Lung (tissue), 12 donors: ENCODE data around the gene PACS1. TPM values are rescaled to one million over a fixed set of nuclear protein-coding genes. Genes with fewer than 3 reads are reported as not detected.

Experiments
- ATAC-seq: fragments of 200-7000 bp; cut with Tn5 transposase; one replicate; pipeline ENCODE4 v1.9.1; 2020; ENCODE audit warnings: moderate number of reproducible peaks; ENCODE audit not compliant: insufficient read depth, low FRiP score
- DNase-seq, 3 donors: peaks; one replicate each; pipeline ENCODE4 v3.0.0-alpha.2; 2013 to 2017
- H3K27ac ChIP-seq, 2 donors: one replicate each; pipeline ENCODE4 v1.5.1; 2013; ENCODE audit warnings: mild to moderate bottlenecking in 2 of 2, moderate library complexity in 2 of 2, control low read depth in 1 of 2, inconsistent platforms in 1 of 2, low read depth in 1 of 2, low read length in 1 of 2
- H3K27me3 ChIP-seq, 3 donors: one replicate each; pipeline ENCODE4 v1.5.1; 2013; ENCODE audit warnings: low read length in 2 of 3; ENCODE audit not compliant: control insufficient read depth in 3 of 3, insufficient read depth in 3 of 3
- H3K36me3 ChIP-seq, 4 donors: one replicate each; pipeline ENCODE4 v1.5.1; 2013; ENCODE audit warnings: low read length in 4 of 4, mild to moderate bottlenecking in 1 of 4, moderate library complexity in 1 of 4; ENCODE audit not compliant: control insufficient read depth in 4 of 4, insufficient read depth in 4 of 4
- H3K4me1 ChIP-seq, 5 donors: one replicate each; pipeline ENCODE4 v1.5.1; 2013; ENCODE audit warnings: low read length in 5 of 5, mild to moderate bottlenecking in 2 of 5, moderate library complexity in 1 of 5; ENCODE audit not compliant: control insufficient read depth in 5 of 5, insufficient read depth in 5 of 5
- H3K4me3 ChIP-seq: one replicate; pipeline ENCODE4 v1.5.1; 2013; ENCODE audit warnings: mild to moderate bottlenecking, control low read depth, moderate library complexity
- H3K9ac ChIP-seq, 2 donors: one replicate each; pipeline ENCODE4 v1.5.1; 2013; ENCODE audit warnings: low read length in 2 of 2, control low read depth in 1 of 2; ENCODE audit not compliant: insufficient read depth in 1 of 2
- H3K9me3 ChIP-seq, 4 donors: one replicate each; pipeline ENCODE4 v1.5.1; 2013; ENCODE audit warnings: low read length in 3 of 4, mild to moderate bottlenecking in 1 of 4, moderate library complexity in 1 of 4; ENCODE audit not compliant: control insufficient read depth in 4 of 4, insufficient read depth in 3 of 4
- WGBS, 2 donors: extraction: QIAGEN DNeasy Blood & Tissue Kit; methylation state at CpG; one replicate each; pipeline ENCODE4 v1.1.7; 2013; 5-methylcytosine and 5-hydroxymethylcytosine counted together
- polyA plus RNA-seq, 2 donors: library from polyadenylated mRNA; stranded (reverse); fragments of 200-250 nt; gene quantifications; one replicate each; pipeline ENCODE4 v1.2.1, GENCODE V29; 2013
- total RNA-seq, 2 donors: library from RNA; depleted of rRNA in 1 of 2; stranded (reverse); fragments of >200 nt in 1 of 2; gene quantifications; one replicate each; pipeline ENCODE4 v1.2.1, GENCODE V29; 2014 to 2021
- TF ChIP-seq, protein P1 (sequence below): IDR thresholded peaks from 2 replicates; pipeline ENCODE4 v1.5.1; 2012; ENCODE audit warnings: mild to moderate bottlenecking; ENCODE audit errors: control extremely low read depth, extremely low read depth
- donor health status: control.
- donor health status: control.
- donor health status: Bipolar disorder and iron deficiency.
- donor health status: healthy.
- donor health status: DM: yes; HTN: yes; CAD: no.

The PACS1 gene
- total and polyA plus RNA-seq, 4 donors = 22.2 to 48.8 (median 34.7) TPM

DNA sequence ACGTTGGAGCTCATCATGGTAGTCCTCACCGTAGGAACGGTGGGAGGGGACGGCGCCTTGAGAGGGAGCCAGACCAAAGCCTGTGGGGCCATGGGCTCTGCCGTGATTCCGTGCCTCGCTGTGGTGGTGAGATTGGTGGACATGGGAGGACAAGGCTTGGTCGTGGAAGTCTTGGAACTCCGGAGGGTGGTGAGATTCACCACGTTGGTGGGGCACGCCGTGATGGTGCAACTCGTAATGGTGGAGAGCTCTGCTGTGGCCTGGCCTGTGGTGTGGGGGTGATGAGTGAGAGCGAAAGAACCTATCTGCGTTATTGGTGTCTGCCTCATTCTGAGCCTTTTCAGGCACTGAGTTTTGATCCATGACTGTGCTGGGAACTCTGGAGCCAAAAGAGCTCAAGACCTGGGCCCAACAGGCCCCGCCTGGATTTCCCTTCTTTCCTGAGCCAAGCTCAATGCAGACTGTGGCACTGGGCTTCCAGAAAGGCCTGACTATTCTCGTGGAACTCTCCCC is 44.0 kb upstream of the PACS1 start, which contains the start of gene CATSPER1:
CATSPER1 (minus strand) TSS at position 463 of the 513 bp plus-strand sequence; CDS start at position 363, 100 bp downstream.
- Histone ChIP-seq H3K27me3 (peaks cover 0 to 5% (median 0%) of the 10 kb centered on the region in 3 donors), H3K9me3 (no peaks in the 10 kb centered on the region), H3K9ac (no peak within 1 kb of the TSS), H3K27ac (no peak within 1 kb of the TSS), H3K4me3 (no peak within 1 kb of the TSS), H3K4me1 (peaks cover 0 to 5% (median 0%) of the 10 kb centered on the region in 5 donors), H3K36me3 (no peaks in the 10 kb centered on the region)
- no peak for ATAC-seq
- TF ChIP-seq, protein P1, sequence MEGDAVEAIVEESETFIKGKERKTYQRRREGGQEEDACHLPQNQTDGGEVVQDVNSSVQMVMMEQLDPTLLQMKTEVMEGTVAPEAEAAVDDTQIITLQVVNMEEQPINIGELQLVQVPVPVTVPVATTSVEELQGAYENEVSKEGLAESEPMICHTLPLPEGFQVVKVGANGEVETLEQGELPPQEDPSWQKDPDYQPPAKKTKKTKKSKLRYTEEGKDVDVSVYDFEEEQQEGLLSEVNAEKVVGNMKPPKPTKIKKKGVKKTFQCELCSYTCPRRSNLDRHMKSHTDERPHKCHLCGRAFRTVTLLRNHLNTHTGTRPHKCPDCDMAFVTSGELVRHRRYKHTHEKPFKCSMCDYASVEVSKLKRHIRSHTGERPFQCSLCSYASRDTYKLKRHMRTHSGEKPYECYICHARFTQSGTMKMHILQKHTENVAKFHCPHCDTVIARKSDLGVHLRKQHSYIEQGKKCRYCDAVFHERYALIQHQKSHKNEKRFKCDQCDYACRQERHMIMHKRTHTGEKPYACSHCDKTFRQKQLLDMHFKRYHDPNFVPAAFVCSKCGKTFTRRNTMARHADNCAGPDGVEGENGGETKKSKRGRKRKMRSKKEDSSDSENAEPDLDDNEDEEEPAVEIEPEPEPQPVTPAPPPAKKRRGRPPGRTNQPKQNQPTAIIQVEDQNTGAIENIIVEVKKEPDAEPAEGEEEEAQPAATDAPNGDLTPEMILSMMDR = no peak
- 82 to 95% methylated on average over 18 of the region's 18 CpGs for WGBS, 2 donors
- no peak for DNase-seq

DNA sequence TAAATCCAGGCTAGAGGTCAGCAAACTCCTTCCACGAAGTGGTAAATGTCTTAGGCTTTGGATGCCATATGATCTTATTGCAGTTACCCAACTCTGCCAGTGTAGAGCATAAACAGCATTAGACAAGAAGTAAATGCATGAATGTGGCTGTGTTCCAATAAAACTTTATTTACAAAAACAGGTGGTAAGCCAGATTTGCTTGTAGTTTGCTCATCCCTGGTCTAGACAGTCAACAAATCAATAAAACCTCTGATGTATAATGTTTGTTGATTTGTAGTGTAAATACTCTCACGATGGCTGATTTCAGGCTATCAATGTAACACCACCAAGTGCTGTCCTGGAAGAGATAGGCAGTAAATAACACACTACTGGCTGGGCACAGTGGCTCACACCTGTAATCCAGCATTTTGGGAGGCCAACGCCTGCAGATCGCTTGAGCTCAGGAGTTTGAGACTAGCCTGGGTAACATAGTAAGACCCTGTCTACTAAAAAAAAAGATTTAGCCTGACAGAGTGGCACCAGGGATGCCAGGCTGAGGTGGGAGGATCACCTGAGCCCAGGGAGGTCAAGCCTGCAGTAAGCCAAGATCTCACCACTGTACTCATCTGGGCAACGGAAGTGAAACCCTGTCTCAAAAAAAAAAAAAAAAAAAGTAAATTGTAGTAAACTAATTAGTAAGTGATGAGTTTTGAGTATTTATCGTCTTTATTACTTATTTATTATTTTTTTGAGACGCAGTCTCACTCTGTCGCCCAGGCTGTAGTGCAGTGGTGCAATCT is 36.9 kb upstream of the PACS1 start:
- ATAC-seq (no peak), DNase-seq (no peak)
- WGBS, 2 donors = 88 to 94% methylated on average over 8 of the region's 8 CpGs
- no peaks in the 10 kb centered on the region for H3K27me3 ChIP-seq
- no peak overlapping the region for H3K27ac ChIP-seq
- no peaks in the 10 kb centered on the region for H3K4me1 ChIP-seq
- no peak overlapping the region for H3K4me3 ChIP-seq
- no peak overlapping the region for H3K9ac ChIP-seq
- no peaks in the 10 kb centered on the region for H3K36me3 ChIP-seq
- TF ChIP-seq, protein P1 = no peak
- no peaks in the 10 kb centered on the region for H3K9me3 ChIP-seq

DNA sequence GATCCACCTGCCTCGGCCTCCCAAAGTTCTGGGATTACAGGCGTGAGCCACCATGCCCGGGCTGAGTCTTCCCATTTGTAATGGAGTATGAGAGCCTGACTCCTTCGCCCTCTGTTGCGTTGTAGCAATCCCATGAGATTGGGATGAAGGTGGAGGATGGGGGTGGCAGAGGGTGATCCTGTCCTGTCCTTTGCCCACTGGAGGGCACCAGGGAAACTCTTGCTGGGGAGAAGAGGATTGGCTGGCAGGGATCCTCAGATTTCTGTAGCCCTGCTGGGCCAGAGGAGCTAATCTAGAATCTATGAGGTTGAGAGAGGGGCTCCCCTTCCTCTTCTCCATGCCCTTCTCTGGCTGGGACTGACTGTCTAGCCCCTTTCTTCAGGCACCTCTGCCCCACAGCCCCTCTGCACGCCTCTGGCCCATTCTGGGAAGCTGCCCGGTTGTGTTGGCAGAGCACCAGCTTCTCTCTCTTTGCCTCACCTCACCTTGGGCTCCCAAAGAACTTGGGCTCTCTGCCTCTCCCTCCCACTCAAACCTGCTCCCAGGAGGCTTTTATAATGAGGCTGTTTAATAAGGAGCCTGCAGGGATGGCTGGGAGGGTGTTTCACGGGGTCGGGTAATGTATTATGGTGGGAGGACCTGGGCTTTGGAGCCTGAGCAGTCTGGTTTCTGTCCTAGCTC is 34.3 kb upstream of the PACS1 start:
- no peak overlapping the region for H3K27ac ChIP-seq
- ATAC-seq = no peak
- 70 to 85% methylated on average over 9 of the region's 9 CpGs for WGBS, 2 donors
- H3K4me1 ChIP-seq = no peaks in the 10 kb centered on the region
- TF ChIP-seq, protein P1 = no peak
- no peaks in the 10 kb centered on the region for H3K9me3 ChIP-seq
- H3K36me3 ChIP-seq = no peaks in the 10 kb centered on the region
- no peaks in the 10 kb centered on the region for H3K27me3 ChIP-seq
- H3K4me3 ChIP-seq = no peak overlapping the region
- DNase-seq = no peak
- H3K9ac ChIP-seq = no peak overlapping the region
